HG03103 (cell line): Measurements from ENCODE around the gene POGLUT2.

Experiments
- ATAC-seq: cut with Tn5 transposase; IDR thresholded peaks from one replicate; pipeline ENCODE4 v1.9.1; 2021; ENCODE audit warnings: low read depth; ENCODE audit not compliant: unreplicated experiment

Gene POGLUT2

GRCh38 chr13:102771298-102772041 lies 27.3 kb downstream of the POGLUT2 start:
- no peak for ATAC-seq

- no peak for ATAC-seq
Measured at GRCh38 chr13:102770435-102770834, 28.3 kb downstream of the POGLUT2 start.

- no peak for ATAC-seq
Measured at GRCh38 chr13:102769679-102770078, 29.1 kb downstream of the POGLUT2 start.

GRCh38 chr13:102768909-102769308 lies 29.9 kb downstream of the POGLUT2 start:
- no peak for ATAC-seq

GRCh38 chr13:102763741-102764140 lies 35.0 kb downstream of the POGLUT2 start:
- no peak for ATAC-seq

- no peak for ATAC-seq
Measured at GRCh38 chr13:102761071-102761470, 37.7 kb downstream of the POGLUT2 start.

- no peak for ATAC-seq
Measured at GRCh38 chr13:102758842-102759241, 39.9 kb downstream of the POGLUT2 start.

- ATAC-seq: no peak
Measured at GRCh38 chr13:102757006-102757405, 41.8 kb downstream of the POGLUT2 start.

GRCh38 chr13:102751886-102752285 lies 46.9 kb downstream of the POGLUT2 start:
- no peak for ATAC-seq

GRCh38 chr13:102742506-102742905 lies 56.3 kb downstream of the POGLUT2 start:
- no peak for ATAC-seq

- ATAC-seq: no peak
Measured at GRCh38 chr13:102742101-102742500, 56.7 kb downstream of the POGLUT2 start.
